Superior temporal gyrus (tissue), 1 donor: ENCODE measurements around the gene SH3BP5.

Source experiments
- DNase-seq: peaks from one replicate; pipeline ENCODE4 v3.0.0-alpha.2; 2016; ENCODE audit errors: extremely low spot score

Gene SH3BP5

DNA sequence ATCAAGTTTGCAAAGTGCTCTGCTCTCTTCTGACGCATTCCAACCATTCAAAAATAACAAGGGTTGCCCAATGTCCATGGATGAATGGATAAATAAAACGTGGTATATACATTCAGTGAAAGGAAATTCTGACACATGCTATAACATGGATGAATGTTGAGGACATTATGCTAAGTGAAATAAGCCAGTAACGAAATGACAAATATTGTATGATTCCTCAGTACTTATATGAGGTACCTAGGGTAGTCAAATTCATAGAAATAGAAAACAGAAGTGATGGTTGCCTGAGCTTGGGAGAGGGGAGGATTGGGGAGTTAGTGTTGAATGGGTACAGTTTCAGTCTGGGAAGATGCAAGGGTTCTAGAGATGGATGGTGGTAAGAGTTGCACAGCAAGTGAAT is 33.9 kb downstream of the SH3BP5 start:
- DNase-seq: no peak

DNA sequence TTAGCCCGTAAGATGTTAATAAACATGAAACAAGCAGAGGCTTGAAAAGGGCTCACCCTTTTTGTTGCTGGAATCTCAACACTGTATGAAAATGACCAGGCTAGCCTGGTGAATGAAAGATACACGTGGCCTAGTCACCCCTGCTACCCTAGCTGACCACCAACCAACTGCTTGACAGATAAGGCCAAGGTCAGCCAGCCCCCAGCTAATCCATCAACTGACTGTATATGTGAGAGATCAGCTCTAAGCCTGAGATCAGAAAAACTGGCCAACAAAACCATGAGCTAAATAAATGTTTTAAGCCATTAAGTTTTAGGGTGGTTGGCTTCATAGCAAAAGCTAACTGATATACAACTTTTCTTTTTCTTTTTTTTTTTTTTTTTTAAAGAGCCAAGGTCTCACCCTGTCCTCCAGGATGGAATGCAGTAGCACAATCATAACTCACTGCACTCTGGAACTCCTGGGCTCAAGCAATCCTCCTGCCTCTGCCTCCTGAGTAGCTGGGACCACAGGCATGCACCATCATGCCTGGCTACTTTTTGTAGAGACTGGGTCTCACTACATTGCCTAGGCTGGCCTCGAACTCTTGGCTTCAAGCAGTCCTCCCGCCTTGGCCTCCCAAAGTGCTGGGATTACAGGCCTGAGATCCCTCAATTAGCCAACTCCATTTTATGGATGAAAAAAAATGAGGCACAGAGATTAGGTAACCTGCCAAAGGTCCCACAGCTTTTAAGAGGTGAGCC is 34.6 kb downstream of the SH3BP5 start:
- DNase-seq: no peak

DNA sequence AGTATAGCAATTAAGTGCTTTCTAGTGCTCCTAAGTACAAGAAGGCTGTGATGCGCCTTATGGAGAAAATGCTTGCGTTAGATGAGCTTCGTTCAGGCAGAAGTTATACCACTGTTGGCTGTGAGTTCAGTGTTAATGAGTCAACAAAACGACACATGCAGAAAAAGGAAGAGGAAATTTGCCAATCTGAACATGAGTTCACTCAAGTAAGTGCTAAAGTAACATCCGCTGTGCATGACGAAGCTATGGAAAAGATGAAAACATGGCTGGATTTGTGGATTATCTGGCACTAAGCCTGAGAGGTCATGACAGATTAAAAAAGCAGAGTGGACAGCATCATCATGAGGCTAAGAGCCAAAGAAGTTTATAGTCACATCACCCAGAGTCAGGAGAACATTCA is 36.9 kb downstream of the SH3BP5 start:
- DNase-seq: peak; percentile 58

DNA sequence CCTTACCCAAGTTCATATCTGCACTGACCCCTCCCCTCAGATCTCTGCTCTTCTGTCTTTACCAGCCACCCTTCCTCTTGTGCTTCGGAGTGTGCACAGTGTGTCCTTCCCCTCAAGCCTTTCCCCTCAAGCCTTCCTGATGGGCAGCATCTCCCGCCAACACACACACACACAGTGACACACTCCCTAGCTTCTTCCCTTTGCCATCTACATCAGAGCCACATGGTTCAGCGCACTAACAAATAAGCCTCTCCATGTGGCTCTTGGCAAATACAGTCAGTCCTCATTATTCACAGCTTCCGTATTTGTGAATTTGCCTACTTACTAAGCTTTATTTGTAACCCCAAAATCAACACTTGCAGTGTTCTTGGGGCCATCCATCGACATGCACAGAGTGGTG is 37.5 kb downstream of the SH3BP5 start:
- DNase-seq: no peak

DNA sequence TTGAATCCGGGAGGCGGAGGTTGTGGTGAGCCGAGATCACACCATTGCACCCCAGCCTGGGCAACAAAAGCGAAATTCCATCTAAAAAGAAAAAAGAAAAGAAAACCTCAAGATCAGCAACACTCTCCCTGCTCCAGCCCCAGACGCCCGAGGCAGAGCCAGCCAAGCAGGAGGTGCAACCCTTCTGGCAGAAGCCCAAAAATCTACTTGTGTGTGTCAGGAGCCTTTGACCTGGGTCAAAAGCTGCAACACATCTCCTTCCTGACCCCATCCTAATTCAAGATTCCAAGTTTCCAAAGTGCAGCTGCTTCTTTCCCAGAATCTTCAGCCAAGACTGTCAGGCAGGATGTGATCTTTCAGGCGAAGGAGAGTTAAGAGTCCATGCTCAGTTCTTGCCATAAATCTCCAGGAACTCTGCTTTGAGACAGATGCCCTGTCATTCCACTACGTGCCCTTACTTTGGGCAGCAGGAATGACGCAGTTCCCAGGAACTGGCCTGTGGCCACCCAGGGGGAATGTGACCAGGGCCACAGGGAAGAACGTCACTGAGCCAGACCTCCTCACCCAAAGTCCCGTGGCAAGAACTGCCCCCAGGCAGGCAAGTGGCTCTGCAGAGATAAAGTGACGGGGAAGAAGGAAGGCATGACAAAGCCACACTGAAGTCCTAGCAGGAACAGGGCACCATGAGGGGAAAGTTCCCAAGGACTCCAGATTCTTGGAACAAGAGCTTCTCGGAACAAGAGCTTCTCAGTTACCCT is 39.4 kb downstream of the SH3BP5 start:
- no peak for DNase-seq

DNA sequence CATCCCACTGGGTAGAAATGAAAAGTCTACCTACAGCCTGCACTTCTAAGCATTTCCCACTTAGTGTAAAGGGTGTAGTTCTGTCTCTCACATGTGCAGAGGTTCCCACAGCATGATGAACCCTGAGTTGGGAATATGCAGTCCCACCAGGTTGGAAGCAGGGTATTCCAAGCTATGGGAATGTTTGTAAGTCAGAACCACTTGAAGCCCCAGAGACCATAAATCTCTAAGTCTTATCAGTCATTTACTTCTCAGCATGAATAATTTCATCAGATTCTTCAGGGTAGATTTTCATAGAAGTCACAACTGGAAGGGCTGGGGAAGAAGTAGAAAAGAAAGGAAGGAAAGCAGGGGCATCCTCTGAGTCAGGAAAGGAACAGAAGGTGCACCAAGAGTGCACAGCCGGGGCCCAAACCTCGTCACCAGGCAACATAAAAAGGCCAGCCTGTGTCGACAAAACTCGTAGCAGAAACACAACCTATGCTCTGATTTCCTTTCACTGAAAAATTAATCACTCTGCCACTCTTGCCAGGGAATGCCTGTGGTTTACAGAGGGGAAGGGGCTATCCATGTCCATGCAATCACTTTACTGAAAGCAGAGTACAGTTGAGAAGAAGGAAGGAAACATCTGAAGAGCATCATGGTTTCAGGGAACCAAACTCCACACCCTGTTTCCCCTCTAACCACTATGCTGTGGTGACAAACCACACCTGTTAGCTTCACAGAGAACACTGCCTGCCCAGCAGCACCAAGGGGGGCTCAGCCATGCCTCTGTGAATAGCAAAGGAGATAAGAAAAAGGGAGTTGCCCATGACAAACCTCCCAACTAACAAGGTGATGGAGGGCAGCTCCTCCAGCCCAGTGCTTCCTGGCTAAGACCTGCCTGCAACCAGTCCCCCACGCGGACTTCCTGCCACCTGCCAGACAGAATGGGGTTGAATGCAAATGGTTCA is 40.5 kb downstream of the SH3BP5 start:
- DNase-seq: no peak

DNA sequence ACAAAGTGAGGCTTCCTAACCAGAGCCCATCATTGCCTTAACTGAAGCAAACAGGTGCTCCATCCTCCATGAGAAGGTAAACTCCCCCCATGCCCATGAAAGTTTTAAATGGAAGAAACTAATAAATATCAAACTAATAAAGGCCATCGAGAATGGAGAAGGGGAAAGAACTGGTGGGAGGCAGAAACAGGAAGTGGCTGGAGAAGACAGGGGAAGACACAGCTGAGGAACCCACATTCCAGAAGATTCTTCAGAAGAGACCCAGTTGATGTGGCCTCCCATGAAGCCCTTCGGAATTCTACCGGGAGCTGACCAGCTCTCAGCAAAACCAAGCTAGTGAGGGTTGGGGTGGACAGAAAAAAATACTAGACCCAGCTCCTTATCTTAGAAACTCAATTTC is 41.6 kb downstream of the SH3BP5 start:
- DNase-seq: no peak

DNA sequence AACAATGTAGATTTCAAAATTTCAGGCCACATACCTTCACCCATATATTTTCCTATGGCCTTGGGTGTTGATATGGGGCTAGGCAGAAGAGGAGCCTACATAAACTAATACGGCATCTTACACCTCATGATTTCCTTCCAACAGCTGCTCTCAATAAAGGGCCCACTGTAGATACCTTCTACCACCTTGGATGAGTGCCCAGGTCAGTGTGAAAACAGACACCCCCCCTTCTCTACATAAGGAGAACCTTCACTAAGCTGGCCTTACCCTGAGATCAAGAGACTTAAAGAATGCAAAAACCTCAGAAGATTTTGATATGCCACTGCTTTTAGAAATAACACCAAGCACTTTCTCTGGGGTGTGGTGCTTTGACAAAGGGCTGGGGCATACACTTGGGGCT is 42.7 kb downstream of the SH3BP5 start:
- no peak for DNase-seq

DNA sequence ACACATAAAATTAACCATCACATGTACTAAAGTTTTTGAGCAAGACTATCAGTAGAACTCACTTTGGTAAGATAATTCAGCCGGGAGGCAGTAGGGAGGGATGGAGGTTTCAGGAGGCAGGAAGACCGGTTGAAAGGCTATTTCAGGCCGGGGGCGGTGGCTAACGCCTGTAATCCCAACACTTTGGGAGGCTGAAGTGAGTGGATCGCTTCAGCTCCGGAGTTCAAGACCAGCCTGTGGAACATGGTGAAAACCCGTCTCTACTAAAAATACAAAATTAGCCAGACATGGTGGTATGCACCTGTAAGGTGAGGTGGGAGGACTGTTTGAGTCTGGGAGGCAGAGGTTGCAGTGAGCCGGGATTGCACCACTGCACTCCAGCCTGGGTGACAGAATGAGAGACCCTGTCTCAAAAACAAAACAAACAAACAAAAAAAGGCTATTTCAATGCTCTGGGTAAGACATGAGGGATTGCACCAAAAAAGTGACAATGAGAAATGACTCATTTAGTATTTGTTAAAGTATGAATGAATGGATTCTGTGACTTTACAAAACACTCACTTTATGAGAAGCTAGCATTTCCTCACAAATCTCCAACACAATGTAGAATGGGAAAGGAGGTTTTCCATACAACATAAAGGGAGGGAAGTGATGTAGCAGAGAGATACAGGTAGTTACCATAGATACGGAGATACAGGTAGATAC is 43.9 kb downstream of the SH3BP5 start:
- no peak for DNase-seq

DNA sequence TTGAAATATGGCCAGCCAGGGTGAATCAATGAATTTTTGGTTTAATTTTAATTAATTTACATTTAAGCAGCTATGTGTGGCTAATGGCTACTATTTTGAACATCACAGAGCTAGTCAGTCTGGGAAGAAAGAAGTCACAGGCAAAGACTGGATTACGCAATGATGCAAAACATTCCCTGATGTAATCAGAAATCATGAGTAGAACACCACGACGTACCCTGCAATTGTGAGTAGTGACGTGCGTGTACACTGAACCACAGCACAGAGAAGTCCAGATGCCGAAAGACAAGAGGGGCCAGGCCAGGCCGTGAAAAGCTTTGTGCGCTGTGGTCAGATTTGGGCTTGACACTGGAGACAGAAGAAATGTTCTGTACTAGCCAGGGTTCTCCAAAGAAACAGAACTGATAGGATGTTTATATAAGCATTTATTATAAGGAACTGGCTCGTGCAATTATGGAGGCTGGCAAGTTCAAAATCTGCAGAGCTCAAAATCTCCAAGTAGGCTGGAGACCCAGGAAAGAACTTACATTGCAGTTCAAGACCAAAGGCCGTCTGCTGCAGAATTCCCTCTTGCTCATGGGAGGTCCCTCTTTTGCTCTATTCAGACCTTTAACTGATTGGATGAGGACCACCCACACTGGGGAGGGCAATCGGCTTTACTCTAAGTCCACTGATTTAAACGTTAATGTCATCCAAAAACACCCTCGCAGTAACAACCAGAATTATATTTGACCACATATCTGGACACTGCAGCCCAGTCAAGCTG is 44.6 kb downstream of the SH3BP5 start:
- no peak for DNase-seq

DNA sequence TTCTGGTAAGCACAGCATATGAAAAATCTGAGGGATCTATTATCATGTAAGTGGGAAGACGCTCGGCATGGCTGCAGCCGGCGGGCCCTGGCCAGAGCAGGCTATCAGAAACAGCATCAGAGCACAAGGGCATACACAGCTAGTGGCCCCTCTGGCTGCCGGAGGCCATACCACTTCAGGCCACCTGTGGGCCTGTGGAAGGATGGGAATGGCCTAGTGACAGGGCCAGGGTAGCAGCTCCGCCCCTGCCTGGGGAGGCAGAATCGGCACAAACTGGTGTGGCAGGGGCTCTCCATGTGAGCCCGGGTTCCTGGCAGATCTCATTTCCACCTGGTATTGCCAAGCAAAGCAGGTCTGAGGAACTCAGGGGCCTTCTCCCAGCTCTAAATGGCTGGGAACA is 46.4 kb downstream of the SH3BP5 start:
- no peak for DNase-seq

DNA sequence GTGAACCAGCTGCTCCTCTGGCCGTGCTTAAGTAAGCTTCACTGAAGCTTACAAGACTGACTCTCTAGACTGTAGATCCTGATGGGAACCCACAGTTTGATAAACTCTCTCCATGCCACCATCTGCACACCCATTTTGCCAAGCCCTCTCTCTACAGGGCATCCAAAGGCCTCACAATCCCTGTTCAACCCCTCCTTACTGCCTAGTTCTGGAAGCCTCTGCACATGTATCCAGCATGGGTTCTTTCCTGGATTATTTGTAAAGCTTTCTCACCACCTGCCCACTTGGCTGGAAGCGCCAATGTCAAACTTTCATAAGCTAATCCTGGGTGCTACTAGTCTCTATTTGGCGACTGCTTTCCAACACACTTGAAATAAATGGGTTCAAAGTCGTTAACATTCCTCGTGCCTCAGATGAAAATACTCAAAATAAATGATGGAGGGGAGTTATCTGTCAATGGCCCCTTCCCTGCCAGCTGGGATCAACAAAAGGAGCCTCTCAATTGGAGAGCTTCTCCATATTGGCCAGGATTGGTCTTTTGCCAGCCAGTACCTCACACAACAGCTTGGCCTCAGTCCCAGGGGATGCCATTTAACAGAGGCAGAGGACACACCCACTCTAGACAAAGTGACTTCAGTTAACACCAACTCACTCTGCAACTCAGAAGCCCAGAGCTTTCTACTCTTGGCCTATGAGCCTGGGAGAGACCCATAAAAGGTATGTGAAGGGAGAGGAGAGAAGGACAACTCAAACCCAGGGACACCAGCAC is 48.1 kb downstream of the SH3BP5 start:
- DNase-seq: no peak

DNA sequence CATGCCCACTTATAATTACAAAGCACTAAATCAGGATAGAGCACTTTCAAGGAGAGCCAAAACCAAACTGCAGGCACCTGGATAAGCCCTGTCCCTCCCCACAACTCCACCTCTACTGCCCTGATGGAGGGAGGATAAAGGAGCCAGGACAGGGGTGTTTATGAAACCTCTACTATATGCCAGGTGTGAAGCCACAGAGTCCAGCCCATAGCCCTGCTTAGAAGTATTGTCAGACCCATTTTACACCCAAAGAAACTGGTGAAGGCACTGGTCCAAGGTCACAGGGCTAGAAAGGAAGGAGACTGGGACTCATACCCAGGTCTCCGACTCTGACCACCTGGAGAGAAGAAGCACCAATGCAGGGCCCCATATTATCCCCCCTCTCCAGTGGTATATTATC is 48.7 kb downstream of the SH3BP5 start:
- DNase-seq: no peak

DNA sequence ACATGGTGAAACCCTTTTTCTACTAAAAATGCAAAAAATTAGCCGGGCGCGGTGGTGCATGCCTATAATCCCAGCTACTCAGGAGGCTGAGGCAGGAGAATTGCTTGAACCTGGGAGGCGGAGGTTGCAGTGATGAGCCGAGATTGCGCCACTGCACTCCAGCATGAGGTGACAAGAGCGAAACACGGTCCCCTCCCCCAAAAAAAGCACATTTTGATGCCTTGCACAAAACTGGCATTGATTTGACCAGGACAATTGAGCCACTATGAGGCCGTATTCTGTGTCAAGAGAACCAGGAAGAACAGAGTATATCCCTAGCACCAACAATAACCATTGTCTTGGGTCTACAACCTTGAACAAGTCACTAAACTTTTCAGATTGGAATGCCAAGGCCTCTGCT is 50.6 kb downstream of the SH3BP5 start:
- peak; percentile 87 for DNase-seq

DNA sequence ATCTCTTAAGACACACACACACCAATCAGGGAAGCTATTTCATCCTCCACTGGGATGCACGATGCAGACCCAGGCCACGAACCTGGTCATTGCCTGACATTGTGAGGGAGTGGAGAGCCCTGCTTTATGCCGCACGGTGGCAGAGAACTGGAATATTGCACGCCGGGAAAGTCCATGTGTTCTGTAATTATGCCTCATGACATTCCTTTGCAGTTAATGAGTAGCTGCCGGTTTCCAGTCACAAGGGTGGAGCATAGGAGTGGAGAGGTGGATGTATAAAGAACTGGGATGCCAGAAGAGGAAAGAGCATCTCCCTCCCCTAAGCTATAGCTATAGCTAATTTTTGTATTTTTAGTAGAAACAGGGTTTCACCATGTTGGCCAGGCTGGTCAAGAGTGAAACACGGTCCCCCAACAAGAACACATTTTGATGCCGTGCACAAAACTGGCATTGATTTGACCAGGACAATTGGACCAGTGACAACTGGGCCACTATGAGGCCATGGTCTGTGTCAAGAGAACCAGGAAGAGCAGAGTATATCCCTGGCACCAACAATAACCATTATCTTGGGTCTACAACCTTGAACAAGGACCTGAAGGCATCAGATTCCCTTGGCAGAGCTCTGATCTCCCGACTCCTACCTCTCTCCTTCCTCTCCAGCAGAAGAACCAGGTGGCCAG is 51.4 kb downstream of the SH3BP5 start:
- peak; percentile 57 for DNase-seq

DNA sequence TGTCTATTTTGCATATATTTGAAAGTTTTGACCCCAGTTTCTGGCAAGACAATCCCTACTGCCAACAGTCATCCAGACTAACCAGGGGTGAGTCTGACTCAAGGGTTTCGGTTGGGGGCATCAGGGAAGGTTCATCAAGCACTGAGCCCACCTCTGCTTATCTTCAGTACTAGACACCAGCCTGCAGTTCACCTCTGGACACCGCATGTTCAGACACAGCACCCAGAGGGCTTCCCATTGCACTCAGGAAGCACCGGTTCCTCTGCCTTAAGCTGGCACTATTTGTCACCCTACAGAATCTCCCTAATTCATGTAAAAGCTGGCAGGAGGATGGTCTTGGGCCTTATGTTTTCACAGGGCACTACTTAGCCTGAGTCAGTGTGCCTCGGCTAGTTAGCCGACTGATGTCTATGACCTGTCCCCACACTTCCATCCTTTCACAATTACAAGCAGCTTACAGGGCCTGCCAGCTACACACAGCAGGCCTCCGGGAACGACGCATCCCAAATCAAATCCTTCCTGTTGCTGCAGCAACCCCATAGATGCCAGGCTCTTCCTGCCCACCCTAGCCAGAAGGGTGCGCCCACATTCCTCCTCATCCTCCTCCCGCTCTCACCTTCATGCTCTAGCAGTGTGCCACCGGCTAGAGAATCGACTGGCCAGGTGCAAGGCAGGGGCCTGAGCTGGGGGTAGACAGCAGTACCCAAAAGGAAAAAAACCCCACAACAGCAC is 52.5 kb downstream of the SH3BP5 start:
- no peak for DNase-seq

DNA sequence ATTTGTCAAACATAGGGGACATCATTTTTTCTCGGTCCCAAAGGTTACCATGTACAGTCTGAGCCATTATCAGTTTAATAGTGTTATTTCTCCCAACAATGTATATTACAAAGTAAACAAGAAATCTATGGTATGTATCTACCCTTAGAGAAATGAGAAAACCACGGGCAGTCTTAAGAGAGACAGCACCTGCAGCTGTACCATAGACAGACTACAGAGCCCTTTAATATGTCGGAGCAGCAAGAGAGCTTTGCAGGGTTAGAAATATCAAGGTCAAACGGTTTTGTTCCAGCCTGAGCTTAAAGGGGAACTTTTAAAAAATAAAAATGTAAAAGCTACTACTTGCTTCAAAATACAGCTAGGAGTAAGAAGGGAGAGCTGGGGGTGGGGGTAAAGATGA is 53.2 kb downstream of the SH3BP5 start:
- no peak for DNase-seq

DNA sequence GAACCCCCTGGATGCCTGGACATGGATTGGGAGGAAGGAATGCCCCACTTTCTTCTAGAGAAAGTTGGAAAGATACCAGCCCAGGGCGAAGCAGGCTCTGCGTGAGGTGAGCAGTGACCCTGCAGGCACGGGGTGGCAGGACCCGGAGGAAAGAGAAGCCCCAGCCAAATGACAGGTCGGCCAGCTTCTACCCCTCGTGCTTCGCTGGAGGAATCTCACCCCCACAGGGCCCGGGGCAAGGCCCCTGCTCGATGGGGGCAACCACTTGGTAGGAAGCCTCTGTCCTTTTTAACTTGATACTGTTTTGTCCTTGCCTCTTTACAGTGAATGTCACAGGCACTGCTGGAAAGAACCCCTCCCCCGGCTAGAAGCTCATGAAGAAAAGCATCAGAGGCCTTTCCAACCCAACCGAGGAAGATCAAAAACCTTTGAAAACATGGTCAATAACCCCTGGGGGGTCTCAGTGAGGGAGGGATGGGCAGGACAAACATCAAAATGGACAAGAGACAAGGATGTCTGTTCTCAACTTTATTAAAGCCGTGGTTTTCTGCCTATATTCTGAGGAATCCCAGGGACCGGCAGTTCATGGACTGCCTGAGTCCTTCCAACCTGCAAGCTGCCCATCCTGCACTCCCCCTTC is 54.4 kb downstream of the SH3BP5 start:
- no peak for DNase-seq
